PC-3 (cell line): ENCODE data around the gene OTOS. TPM values are rescaled to one million over a fixed set of nuclear protein-coding genes. Genes with fewer than 3 reads are reported as not detected.

Source experiments
- ATAC-seq: fragments of 200-7000 bp; cut with Tn5 transposase; 2 replicates; pipeline ENCODE4 v1.9.1; 2020; ENCODE audit warnings: mild to moderate bottlenecking, moderate library complexity
- BruUV-seq: library from RNA; stranded (reverse); fragments of 400-500 nt; replicated peaks from 2 replicates; lab custom pipeline; 2021; lab: Mats Ljungman, UMichigan
- CTCF ChIA-PET: fragments of 300-600 bp; sonication (Branson Sonifier 250); formaldehyde crosslinking; loops from one replicate; lab custom pipeline; 2022; ENCODE audit warnings: antibody characterized with exemption; lab: Charles Lee
- POLR2A ChIA-PET: fragments of 300-600 bp; sonication (Branson Sonifier 250); formaldehyde crosslinking; loops from one replicate; lab custom pipeline; 2022; ENCODE audit warnings: antibody characterized with exemption; ENCODE audit not compliant: unreplicated experiment; lab: Charles Lee
- DNase-seq: peaks from one replicate; pipeline ENCODE4 v3.0.0-alpha.2; 2015
- H2AFZ ChIP-seq: fragments of 300-600 bp; sonication (generic); 2 replicates; pipeline ENCODE4 v1.6.0; 2016; ENCODE audit warnings: antibody characterized with exemption, low read length
- H3F3A ChIP-seq: fragments of 300-600 bp; sonication (generic); one replicate; pipeline ENCODE4 v1.6.0; 2017; ENCODE audit warnings: antibody characterized with exemption, low read length, control low read depth, mild to moderate bottlenecking; ENCODE audit not compliant: unreplicated experiment
- H3K27ac ChIP-seq: fragments of 300-600 bp; sonication (generic); 2 replicates; pipeline ENCODE4 v1.5.1; 2016; ENCODE audit warnings: mild to moderate bottlenecking, low read length
- H3K27me3 ChIP-seq: fragments of 300-600 bp; sonication (generic); 2 replicates; pipeline ENCODE4 v1.6.1; 2016; ENCODE audit warnings: low read length, mixed read lengths
- H3K36me3 ChIP-seq: fragments of 300-600 bp; sonication (generic); 2 replicates; pipeline ENCODE4 v1.6.1; 2016; ENCODE audit warnings: low read depth, mixed run types, low read length, mixed read lengths
- H3K4me1 ChIP-seq: fragments of 300-600 bp; sonication (generic); 2 replicates; pipeline ENCODE4 v1.5.1; 2016; ENCODE audit warnings: low read length; ENCODE audit not compliant: insufficient read depth
- H3K4me2 ChIP-seq: fragments of 300-600 bp; sonication (generic); 2 replicates; pipeline ENCODE4 v1.6.0; 2016; ENCODE audit warnings: low read length
- H3K4me3 ChIP-seq: fragments of 300-600 bp; sonication (generic); 2 replicates; pipeline ENCODE4 v1.5.1; 2016; ENCODE audit warnings: mild to moderate bottlenecking, low read length, mixed read lengths
- H3K79me2 ChIP-seq: fragments of 300-600 bp; sonication (generic); 2 replicates; pipeline ENCODE4 v1.6.1; 2017; ENCODE audit warnings: low read length, mixed read lengths
- H3K9ac ChIP-seq: fragments of 300-600 bp; sonication (generic); 2 replicates; pipeline ENCODE4 v1.6.0; 2016; ENCODE audit warnings: mild to moderate bottlenecking, low read length
- H3K9me2 ChIP-seq: fragments of 300-600 bp; sonication (generic); replicated peaks from 2 replicates; pipeline ENCODE4 v1.6.1; 2016; ENCODE audit warnings: mixed run types, low read length, mixed read lengths
- H3K9me3 ChIP-seq: fragments of 300-600 bp; sonication (generic); 2 replicates; pipeline ENCODE4 v1.6.1; 2016; ENCODE audit warnings: low read length, mixed read lengths
- H4K20me1 ChIP-seq: fragments of 300-600 bp; sonication (generic); 2 replicates; pipeline ENCODE4 v1.6.1; 2016; ENCODE audit warnings: low read length, mixed read lengths
- CTCF ChIP-seq: fragments of 300-600 bp; sonication (generic); conservative IDR thresholded peaks from 2 replicates; pipeline ENCODE4 v1.5.1; 2017; ENCODE audit warnings: antibody characterized with exemption, low read depth, mild to moderate bottlenecking, low read length
- EZH2 ChIP-seq: fragments of 300-600 bp; sonication (generic); IDR thresholded peaks from one replicate; pipeline ENCODE4 v1.6.1; 2017; ENCODE audit warnings: antibody characterized with exemption, mild to moderate bottlenecking, low read length; ENCODE audit not compliant: unreplicated experiment
- EZH2phosphoT487 ChIP-seq: fragments of 300-600 bp; sonication (generic); IDR thresholded peaks from 2 replicates; pipeline ENCODE4 v1.6.1; 2018; ENCODE audit warnings: mild to moderate bottlenecking, antibody characterized with exemption, low read length, borderline replicate concordance
- intact Hi-C: fragments of 100-400 bp; cut with micrococcal nuclease; formaldehyde crosslinking; loops from 2 replicates; pipeline ENCODE4 v1.9.0; 2023
- total RNA-seq: library from RNA; depleted of rRNA; stranded (reverse); fragments of >200 nt; gene quantifications from 2 replicates; pipeline ENCODE4 v1.2.3, GENCODE V29; 2014

The OTOS gene
- total RNA-seq, 1 experiment from 2014 or later = not detected

- Histone ChIP-seq H3K27me3 (peaks cover 12% of the 10 kb centered on the region), H2AFZ (no peak overlapping the region), H3K4me2 (no peak overlapping the region), H3K9ac (no peak overlapping the region), H3K9me3 (no peaks in the 10 kb centered on the region), H3K4me3 (no peak overlapping the region), H3K4me1 (no peaks in the 10 kb centered on the region), H4K20me1 (no peaks in the 10 kb centered on the region), H3K79me2 (no peaks in the 10 kb centered on the region), H3F3A (no peaks in the 10 kb centered on the region), H3K9me2 (no peaks in the 10 kb centered on the region), H3K36me3 (no peaks in the 10 kb centered on the region), H3K27ac (no peak overlapping the region)
- no peak for DNase-seq
- POLR2A ChIA-PET = no interaction called here
- BruUV-seq = no TSS peak
- TF ChIP-seq CTCF (no peak), EZH2 (no peak), EZH2phosphoT487 (no peak)
- intact Hi-C loops = no loop called here
- CTCF ChIA-PET = no interaction called here
- ATAC-seq = no peak
These were observed 25.7 kb upstream of the OTOS start for GRCh38 chr2:240166191-240166590.

GRCh38 chr2:240165661-240166060 is 25.2 kb upstream of the OTOS start:
- Histone ChIP-seq H4K20me1 (no peaks in the 10 kb centered on the region), H3K79me2 (no peaks in the 10 kb centered on the region), H3K36me3 (no peaks in the 10 kb centered on the region), H2AFZ (no peak overlapping the region), H3K4me3 (no peak overlapping the region), H3K9me3 (no peaks in the 10 kb centered on the region), H3K27me3 (peaks cover 6% of the 10 kb centered on the region; the same call in 1 of the 2 replicates), H3K9me2 (no peaks in the 10 kb centered on the region), H3K4me1 (no peaks in the 10 kb centered on the region), H3K4me2 (no peak overlapping the region), H3K27ac (no peak overlapping the region), H3F3A (no peaks in the 10 kb centered on the region), H3K9ac (no peak overlapping the region)
- intact Hi-C loops = no loop called here
- no peak for TF ChIP-seq CTCF
- TF ChIP-seq EZH2 = no peak
- TF ChIP-seq EZH2phosphoT487 = no peak
- DNase-seq (no peak), ATAC-seq (no peak)
- CTCF ChIA-PET = no interaction called here
- POLR2A ChIA-PET = no interaction called here
- BruUV-seq = no TSS peak

- Histone ChIP-seq H3K27me3 (peaks cover 6% of the 10 kb centered on the region; the same call in 1 of the 2 replicates), H3K27ac (no peak overlapping the region), H3K4me2 (no peak overlapping the region), H3K9me3 (no peaks in the 10 kb centered on the region), H3F3A (no peaks in the 10 kb centered on the region), H3K36me3 (no peaks in the 10 kb centered on the region), H2AFZ (no peak overlapping the region), H3K79me2 (no peaks in the 10 kb centered on the region), H3K9me2 (no peaks in the 10 kb centered on the region), H4K20me1 (no peaks in the 10 kb centered on the region), H3K4me1 (no peaks in the 10 kb centered on the region), H3K9ac (no peak overlapping the region), H3K4me3 (no peak overlapping the region)
- POLR2A ChIA-PET = no interaction called here
- no peak for DNase-seq
- ATAC-seq = no peak
- BruUV-seq = no TSS peak
- intact Hi-C loops = no loop called here
- CTCF ChIA-PET = no interaction called here
- TF ChIP-seq EZH2 = no peak
- TF ChIP-seq EZH2phosphoT487 = no peak
- TF ChIP-seq CTCF = no peak
These were observed 24.6 kb upstream of the OTOS start for GRCh38 chr2:240165034-240165433.
